Astrocyte (in vitro differentiated cells and primary cell): ENCODE data around the gene PLXDC2. TPM values are rescaled to one million over a fixed set of nuclear protein-coding genes. Genes with fewer than 3 reads are reported as not detected.

ENCODE experiments used
- DNase-seq: peaks from one replicate; pipeline ENCODE4 v3.0.0-alpha.2; 2010; ENCODE audit warnings: low read depth
- FAIRE-seq: peaks from 2 replicates; lab custom pipeline; 2011; peaks lifted over from hg19 to GRCh38; lab: Jason Lieb, UNC
- H2AFZ ChIP-seq: 2 replicates; pipeline ENCODE4 v1.6.0; 2012; ENCODE audit warnings: low read depth, low read length, inconsistent platforms
- H3K27ac ChIP-seq: 2 replicates; pipeline ENCODE4 v1.5.1; 2011; ENCODE audit warnings: low read depth, low read length, inconsistent platforms
- H3K27me3 ChIP-seq: 2 replicates; pipeline ENCODE4 v1.6.0; 2011; ENCODE audit warnings: low read length, inconsistent platforms; ENCODE audit not compliant: insufficient read depth
- H3K36me3 ChIP-seq: 2 replicates; pipeline ENCODE4 v1.5.1; 2011; ENCODE audit warnings: low read length, inconsistent platforms; ENCODE audit not compliant: insufficient read depth
- H3K4me1 ChIP-seq: 2 replicates; pipeline ENCODE4 v1.5.1; 2011; ENCODE audit warnings: low read length, inconsistent platforms; ENCODE audit not compliant: insufficient read depth
- H3K4me2 ChIP-seq: 2 replicates; pipeline ENCODE4 v1.6.0; 2012; ENCODE audit warnings: low read length, inconsistent platforms
- H3K4me3 ChIP-seq: 2 replicates; pipeline ENCODE4 v1.5.1; 2011; ENCODE audit warnings: low read depth, mild to moderate bottlenecking, low read length, inconsistent platforms; ENCODE audit not compliant: insufficient read depth
- H3K79me2 ChIP-seq: 2 replicates; pipeline ENCODE4 v1.6.0; 2012; ENCODE audit warnings: mild to moderate bottlenecking, low read length, inconsistent platforms; ENCODE audit not compliant: insufficient read depth
- H3K9ac ChIP-seq: 2 replicates; pipeline ENCODE4 v1.6.0; 2012; ENCODE audit warnings: mild to moderate bottlenecking, low read length, inconsistent platforms
- H3K9me3 ChIP-seq: 2 replicates; pipeline ENCODE4 v1.5.1; 2012; ENCODE audit warnings: low read depth, mild to moderate bottlenecking, low read length, inconsistent platforms; ENCODE audit not compliant: insufficient read depth
- H4K20me1 ChIP-seq: 2 replicates; pipeline ENCODE4 v1.6.0; 2012; ENCODE audit warnings: low read length, inconsistent platforms; ENCODE audit not compliant: insufficient read depth
- H3K27ac Mint-ChIP-seq: one replicate; pipeline ENCODE4 v1.8.0; 2021; ENCODE audit warnings: mild to moderate bottlenecking, mixed read lengths; ENCODE audit not compliant: unreplicated experiment
- H3K27me3 Mint-ChIP-seq: one replicate; pipeline ENCODE4 v1.8.0; 2021; ENCODE audit warnings: low read depth, mixed read lengths; ENCODE audit not compliant: unreplicated experiment
- H3K36me3 Mint-ChIP-seq: one replicate; pipeline ENCODE4 v1.8.0; 2021; ENCODE audit warnings: low read depth, mixed read lengths; ENCODE audit not compliant: unreplicated experiment
- H3K4me1 Mint-ChIP-seq: one replicate; pipeline ENCODE4 v1.8.0; 2021; ENCODE audit warnings: low read depth, mixed read lengths; ENCODE audit not compliant: unreplicated experiment
- H3K4me3 Mint-ChIP-seq: one replicate; pipeline ENCODE4 v1.8.0; 2021; ENCODE audit warnings: mild to moderate bottlenecking, moderate library complexity, mixed read lengths; ENCODE audit not compliant: unreplicated experiment
- H3K9me3 Mint-ChIP-seq: one replicate; pipeline ENCODE4 v1.8.0; 2021; ENCODE audit warnings: mild to moderate bottlenecking, mixed read lengths; ENCODE audit not compliant: unreplicated experiment
- CTCF ChIP-seq: IDR thresholded peaks from 2 replicates; pipeline ENCODE4 v1.5.1; 2011; ENCODE audit warnings: low read depth, mild to moderate bottlenecking, inconsistent platforms, low read length, moderate library complexity; ENCODE audit not compliant: insufficient read depth
- EZH2 ChIP-seq: IDR thresholded peaks from 2 replicates; pipeline ENCODE4 v1.6.1; 2012; ENCODE audit warnings: mild to moderate bottlenecking, low read length, inconsistent platforms; ENCODE audit not compliant: insufficient read depth
- total RNA-seq: library from RNA; stranded (reverse); gene quantifications from 2 replicates; pipeline ENCODE4 v1.2.1, GENCODE V29; 2021

Gene PLXDC2
- total RNA-seq, 1 donor from 2014 or later: 36.1 TPM

- Histone ChIP-seq H3K9me3 (no peaks in the 10 kb centered on the region), H3K27ac (no peak overlapping the region), H3K36me3 (no peaks in the 10 kb centered on the region), H4K20me1 (no peaks in the 10 kb centered on the region), H3K4me1 (no peaks in the 10 kb centered on the region), H2AFZ (no peak overlapping the region), H3K27me3 (no peaks in the 10 kb centered on the region), H3K4me2 (no peak overlapping the region), H3K4me3 (no peak overlapping the region), H3K9ac (no peak overlapping the region), H3K79me2 (no peaks in the 10 kb centered on the region)
- FAIRE-seq (no peak), DNase-seq (no peak)
- H3K9me3 Mint-ChIP-seq: no peaks in the 10 kb centered on the region
- H3K4me1 Mint-ChIP-seq: no peaks in the 10 kb centered on the region
- H3K4me3 Mint-ChIP-seq: no peak overlapping the region
- no peak overlapping the region for H3K27ac Mint-ChIP-seq
- H3K36me3 Mint-ChIP-seq: peaks cover 2% of the 10 kb centered on the region
- no peaks in the 10 kb centered on the region for H3K27me3 Mint-ChIP-seq
- TF ChIP-seq CTCF (no peak), EZH2 (no peak)
These were observed 158.3 kb downstream of the PLXDC2 start for GRCh38 chr10:19974554-19974953.

GRCh38 chr10:19977097-19977521 is 160.9 kb downstream of the PLXDC2 start:
- Mint-ChIP-seq H3K4me3 (no peak overlapping the region), H3K9me3 (no peaks in the 10 kb centered on the region), H3K27me3 (no peaks in the 10 kb centered on the region), H3K27ac (no peak overlapping the region), H3K36me3 (peaks cover 2% of the 10 kb centered on the region), H3K4me1 (peaks cover 3% of the 10 kb centered on the region)
- H4K20me1 ChIP-seq: no peaks in the 10 kb centered on the region
- H3K27ac ChIP-seq: no peak overlapping the region
- H3K36me3 ChIP-seq: no peaks in the 10 kb centered on the region
- DNase-seq: no peak
- no peaks in the 10 kb centered on the region for H3K27me3 ChIP-seq
- no peak for FAIRE-seq
- no peak overlapping the region for H2AFZ ChIP-seq
- no peak for TF ChIP-seq CTCF
- no peak for TF ChIP-seq EZH2
- H3K4me3 ChIP-seq: no peak overlapping the region
- H3K4me2 ChIP-seq: no peak overlapping the region
- H3K9me3 ChIP-seq: no peaks in the 10 kb centered on the region
- H3K9ac ChIP-seq: no peak overlapping the region
- H3K79me2 ChIP-seq: no peaks in the 10 kb centered on the region
- no peaks in the 10 kb centered on the region for H3K4me1 ChIP-seq

- no peak overlapping the region for H3K9ac ChIP-seq
- Mint-ChIP-seq H3K9me3 (no peaks in the 10 kb centered on the region), H3K4me1 (peaks cover 3% of the 10 kb centered on the region), H3K27ac (no peak overlapping the region), H3K4me3 (no peak overlapping the region), H3K27me3 (no peaks in the 10 kb centered on the region), H3K36me3 (peaks cover 2% of the 10 kb centered on the region)
- H3K36me3 ChIP-seq: no peaks in the 10 kb centered on the region
- H3K79me2 ChIP-seq: no peaks in the 10 kb centered on the region
- no peak overlapping the region for H3K27ac ChIP-seq
- no peaks in the 10 kb centered on the region for H3K27me3 ChIP-seq
- H4K20me1 ChIP-seq: no peaks in the 10 kb centered on the region
- no peak overlapping the region for H2AFZ ChIP-seq
- H3K4me1 ChIP-seq: no peaks in the 10 kb centered on the region
- DNase-seq (peak; percentile 31), FAIRE-seq (no peak)
- no peak overlapping the region for H3K4me2 ChIP-seq
- no peak overlapping the region for H3K4me3 ChIP-seq
- no peaks in the 10 kb centered on the region for H3K9me3 ChIP-seq
- TF ChIP-seq CTCF: no peak
These were observed 163.4 kb downstream of the PLXDC2 start for GRCh38 chr10:19979628-19980027.
